GM21576 (cell line): Measurements from ENCODE around the gene PITPNM1.
"Not testable (repeated sequence)": the region's sequence is repeated elsewhere in the genome, so short reads cannot be mapped to it uniquely, and the experiment has no call there.

ENCODE experiments used
- ATAC-seq: cut with Tn5 transposase; IDR thresholded peaks from one replicate; pipeline ENCODE4 v1.9.1; 2021; ENCODE audit warnings: mild to moderate bottlenecking, moderate library complexity; ENCODE audit not compliant: unreplicated experiment

Gene PITPNM1

DNA sequence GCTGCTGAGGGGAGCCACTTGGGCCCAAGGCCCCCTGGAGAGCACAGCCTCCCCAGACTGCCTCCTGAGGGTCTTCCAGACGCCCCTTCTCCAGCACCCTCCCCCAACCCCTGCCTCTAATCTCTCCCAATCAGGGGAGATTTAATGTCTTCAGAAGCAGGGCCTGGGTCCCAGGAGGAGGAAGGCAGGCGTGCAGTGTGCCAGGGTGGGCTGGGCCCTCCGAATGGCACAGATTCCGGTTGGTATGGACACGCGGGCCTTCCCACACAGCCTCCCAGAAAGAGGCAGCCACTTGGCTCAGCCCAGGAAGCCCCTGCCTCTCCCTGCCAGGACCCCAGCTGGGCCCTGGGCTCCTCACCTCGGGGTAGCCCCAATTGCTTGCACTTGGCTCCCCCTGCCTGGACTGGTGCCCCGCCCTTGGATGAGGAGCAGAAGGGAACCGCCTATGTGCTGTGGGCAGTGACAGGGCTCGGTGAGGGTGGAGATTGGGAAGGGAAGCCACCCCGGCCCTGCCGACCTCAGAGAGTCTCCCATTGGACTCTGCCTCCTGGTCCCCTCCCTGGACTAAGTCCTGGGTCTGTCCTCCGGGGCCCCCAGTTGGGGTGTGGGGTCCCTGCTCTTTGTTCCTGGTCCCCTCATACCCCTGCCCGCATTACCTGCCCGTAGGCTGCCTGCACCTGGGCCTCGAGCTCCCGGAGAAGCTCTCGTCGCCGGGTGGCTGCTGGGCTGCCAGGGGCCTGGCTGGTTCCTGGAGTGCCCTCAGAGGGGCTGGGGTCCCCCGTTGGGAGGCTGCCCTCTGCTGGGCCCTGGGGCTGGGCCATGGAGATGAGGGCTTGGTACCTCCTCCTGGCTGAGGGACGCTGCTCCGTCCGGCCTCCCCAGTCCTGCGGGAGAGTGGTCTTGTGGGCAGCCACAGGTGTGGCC is 18.7 kb upstream of the PITPNM1 start:
- ATAC-seq = no peak

DNA sequence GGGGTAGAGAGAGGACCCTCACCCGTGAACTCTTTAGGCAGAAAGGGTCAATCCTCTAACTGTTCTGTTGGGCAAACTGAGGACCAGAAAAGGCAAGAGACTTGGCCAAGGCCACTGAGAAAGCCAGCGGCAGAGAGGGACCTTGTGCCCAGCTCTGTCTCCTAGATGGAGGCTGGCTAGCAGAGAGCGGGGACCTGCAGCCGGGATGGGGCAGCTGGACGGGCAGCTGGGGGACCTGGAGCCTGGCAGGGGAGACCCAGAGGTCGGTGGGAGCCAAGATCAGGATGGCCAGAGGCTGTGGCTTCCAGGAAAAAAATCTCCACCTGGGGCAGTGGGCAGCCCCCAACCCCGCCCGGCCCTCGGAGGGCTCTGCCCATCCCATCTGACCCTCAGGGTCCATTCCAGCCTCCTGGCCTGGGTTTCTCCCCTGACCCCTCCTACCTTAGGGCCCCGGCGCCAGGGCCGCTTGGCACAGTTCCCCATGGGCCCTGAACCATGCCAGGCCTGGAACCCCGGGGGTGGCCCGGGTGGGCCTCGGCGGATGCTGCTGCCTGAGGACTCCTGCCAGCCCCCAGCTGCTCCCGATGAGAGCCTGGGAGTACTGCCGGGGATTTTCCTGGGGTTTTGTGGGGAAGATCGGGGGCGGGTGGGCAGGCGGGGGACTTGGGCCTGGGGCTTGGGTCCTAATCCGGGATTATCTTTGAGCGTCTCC is 17.8 kb upstream of the PITPNM1 start, which contains the start of gene CABP2:
TSS of gene CABP2 (minus strand) at position 603 of the 712 bp plus-strand sequence. CDS start at position 483, 120 bp downstream.
- ATAC-seq = no peak

DNA sequence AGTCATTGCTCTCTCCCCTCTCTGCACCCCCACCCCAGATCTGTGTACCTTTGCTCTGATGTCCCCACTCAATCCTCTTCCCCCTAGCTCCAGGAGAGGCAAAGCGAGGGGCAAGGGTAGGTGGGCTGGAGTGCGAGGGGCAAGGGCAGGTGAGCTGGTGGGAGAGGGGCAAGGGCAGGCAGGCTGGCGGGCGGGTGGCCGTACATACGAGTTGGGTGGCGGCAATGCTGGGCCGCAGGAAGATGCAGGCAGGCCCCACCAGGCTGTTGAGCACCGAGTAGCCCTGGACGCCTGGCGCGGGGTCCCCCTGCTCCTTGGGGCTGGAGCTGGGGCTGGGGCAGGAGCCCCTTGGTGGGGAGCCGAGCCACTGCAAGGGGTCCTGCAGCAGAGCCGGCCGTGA is 17.2 kb upstream of the PITPNM1 start:
- no peak for ATAC-seq

DNA sequence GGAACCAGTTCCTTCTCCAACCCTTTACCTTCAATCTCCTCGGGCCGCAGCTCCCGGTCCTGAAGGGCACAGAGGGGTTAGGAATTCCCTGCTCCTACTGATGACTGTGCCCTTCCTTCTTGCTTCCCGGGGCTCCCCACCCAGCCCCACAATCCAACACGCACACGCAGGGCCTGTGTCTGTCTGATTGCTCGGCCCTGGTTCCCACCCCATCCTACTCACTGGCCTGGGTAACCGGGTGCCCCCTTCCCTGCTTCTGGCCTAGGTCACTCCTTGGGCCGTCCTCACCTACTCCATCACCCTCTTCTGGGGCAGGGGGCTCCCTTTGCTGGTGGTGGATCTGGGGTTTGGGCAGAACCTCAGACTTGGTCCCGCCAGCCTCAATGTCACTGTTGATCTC is 16.8 kb upstream of the PITPNM1 start:
- no peak for ATAC-seq

DNA sequence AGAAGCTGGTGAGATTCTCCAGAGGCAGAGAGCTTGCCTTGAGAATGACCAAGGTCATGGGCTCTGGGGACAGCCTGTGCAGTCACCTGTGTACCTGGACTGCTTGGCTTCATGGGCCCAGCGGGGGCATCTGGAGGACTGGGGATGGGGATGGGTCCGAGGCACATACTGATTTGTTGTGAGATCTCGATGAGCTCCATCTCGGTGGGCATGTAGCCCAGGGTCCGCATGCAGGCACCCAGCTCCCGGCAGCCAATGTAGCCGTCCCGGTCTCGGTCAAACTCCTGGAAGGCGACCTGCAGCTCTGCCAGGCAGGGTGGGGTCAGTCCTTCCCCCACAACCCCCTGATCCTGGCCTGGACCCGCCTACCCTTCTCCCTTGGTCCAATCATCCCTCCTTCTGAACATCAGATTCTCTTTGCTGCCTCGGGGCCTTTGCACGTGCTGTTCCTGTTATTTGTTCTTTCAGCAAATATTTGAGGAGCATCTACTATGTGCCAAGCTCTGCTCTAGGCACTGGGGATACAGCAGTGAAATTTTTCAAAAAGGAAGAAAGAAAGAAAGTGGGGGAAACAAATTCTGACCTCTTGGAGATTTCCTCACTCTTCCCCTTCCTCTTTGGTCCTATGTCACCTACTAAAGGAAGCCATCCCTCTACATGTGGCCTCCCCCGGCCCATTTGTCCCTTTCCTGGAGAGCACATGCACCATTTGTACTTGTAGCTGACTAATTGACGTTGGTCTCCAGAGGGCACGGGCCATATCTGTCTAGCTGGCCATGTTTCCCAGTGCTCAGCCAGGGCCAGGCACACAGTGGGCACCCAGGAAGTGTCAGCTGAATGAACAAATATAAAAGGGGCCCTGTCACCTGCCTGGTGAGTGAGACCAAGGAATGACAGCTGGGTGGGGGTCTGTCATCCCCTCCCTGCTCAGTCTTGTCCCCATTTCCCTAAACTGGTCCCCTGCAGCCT is 16.0 kb upstream of the PITPNM1 start:
- ATAC-seq = no peak

DNA sequence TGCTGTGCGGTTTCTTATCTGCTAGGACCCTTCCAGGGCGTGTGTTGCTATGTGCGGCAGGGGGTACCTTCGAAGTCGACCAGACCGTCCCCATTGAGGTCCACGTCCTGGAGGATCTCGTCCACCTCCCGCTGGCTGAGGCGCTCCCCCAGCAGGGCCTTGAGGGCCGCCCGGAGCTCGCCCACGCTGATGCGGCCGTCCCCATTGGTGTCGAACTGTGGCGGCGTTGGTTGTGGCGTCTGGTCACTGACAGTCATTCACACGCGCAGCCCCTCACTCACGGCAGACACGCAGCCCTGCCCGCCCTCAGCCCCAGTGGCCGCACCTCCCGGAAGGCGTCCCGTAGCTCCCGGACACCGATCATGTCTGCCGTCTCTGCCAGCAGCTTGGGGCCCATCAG is 14.6 kb upstream of the PITPNM1 start:
- no peak for ATAC-seq

DNA sequence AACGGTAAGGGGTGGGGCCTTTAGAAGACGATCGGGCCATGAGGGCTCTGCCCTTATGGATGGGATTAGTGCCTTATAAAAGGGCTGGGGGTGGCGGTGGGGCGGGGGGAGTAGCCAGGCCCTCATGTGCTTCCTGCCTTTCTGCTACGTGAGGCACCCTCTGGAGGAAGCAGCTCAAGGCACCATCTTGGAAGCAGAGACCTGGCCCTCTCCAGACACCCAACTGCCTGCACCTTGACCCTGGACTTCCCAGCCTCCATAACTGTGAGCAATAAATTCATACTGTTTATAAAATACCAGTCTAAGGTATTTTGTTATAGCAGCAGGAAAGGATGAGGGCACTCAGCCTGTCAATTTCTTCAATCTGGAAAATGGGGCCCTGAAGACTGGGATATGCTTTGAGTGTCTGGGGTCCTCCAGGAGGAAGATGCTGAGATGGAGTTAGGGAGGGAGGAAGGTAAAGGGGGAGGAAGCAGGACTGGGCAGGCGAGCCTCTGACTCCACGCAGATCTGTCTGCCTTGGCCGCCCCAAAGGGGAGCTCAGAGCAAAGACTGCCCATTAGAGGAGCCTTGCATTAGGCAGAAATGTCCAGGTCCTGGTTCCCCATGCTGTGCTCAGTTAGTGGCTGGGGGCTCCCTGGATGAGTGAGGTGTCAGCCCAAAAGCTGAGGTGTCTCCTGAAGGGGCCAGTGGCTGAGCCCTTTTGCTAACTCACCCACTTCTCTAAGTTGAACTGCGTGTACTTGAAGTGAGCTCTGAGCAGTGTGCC is 12.8 kb upstream of the PITPNM1 start:
- no peak for ATAC-seq

DNA sequence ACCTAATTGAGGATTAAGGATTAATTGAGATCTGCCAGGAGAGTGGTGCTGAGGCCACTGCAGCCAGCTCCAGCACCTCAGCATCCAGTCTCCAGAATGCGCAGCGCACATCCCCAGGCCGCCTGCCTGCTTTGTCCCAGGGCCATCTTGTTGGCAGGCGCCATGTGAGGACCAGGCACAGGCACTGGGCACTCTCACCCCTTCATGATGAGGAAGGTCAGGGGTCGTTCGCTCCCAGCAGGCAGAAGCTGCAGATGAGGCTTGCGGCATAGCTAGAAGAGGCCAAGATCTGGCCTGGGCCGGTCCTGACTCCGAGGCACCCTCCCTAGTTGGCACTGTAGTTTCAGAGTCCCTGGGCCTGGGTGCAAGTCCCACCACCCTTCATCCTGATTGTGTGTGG is 11.6 kb upstream of the PITPNM1 start:
- ATAC-seq = no peak

DNA sequence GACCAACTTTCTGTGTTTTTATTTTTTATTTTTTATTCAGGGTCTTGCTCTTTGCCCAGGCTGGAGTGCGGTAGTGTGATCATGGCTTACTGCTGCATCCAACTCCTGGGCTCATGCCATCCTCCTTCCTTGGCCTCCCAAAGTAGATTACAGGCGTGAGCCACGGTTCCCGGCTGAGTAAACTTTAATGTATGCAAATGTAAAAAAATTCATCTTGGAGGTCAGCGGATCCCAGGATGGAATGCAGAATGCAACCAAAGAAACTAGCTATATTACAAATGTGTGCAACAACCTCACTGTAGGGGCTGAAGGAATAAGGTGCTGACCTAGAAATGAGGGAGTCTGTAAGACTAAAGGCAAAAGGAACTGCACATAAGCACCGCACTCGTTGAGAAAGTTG is 9.0 kb upstream of the PITPNM1 start:
- ATAC-seq = no peak

DNA sequence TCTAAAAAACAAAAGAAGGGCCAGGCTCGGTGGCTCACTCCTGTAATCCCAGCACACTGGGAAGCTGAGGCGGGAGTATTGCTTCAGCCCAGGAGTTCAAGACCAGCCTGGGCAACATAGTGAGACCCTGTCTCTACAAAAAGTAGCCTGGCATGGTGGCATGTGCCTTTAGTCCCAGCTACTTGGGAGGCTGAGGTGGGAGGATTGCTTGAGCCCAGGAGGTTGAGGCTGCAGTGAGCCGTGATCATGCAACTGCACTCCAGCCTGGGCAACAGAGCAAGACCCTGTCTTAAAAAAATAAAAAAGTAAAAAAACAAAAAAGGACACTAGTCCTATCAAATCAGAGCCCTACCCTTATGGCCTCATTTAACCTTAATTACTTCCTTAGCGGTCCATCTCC is 6.4 kb upstream of the PITPNM1 start:
- not testable (repeated sequence) for ATAC-seq

DNA sequence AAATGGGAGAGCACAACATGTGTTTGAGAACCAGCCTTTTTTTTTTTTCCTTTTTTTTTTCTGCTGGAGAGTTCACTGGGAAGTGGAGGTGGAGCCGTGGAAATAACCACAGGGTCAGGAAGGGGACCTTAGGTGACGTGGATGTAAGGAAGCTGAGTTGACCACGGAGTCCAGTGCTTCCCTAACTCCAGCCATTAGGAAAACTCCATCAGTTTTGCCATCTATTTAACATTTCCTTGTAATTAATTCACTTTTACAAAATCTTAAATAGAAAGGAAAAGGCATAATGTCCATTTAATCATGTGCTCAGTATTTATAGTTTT is 4.8 kb upstream of the PITPNM1 start:
- no peak for ATAC-seq

DNA sequence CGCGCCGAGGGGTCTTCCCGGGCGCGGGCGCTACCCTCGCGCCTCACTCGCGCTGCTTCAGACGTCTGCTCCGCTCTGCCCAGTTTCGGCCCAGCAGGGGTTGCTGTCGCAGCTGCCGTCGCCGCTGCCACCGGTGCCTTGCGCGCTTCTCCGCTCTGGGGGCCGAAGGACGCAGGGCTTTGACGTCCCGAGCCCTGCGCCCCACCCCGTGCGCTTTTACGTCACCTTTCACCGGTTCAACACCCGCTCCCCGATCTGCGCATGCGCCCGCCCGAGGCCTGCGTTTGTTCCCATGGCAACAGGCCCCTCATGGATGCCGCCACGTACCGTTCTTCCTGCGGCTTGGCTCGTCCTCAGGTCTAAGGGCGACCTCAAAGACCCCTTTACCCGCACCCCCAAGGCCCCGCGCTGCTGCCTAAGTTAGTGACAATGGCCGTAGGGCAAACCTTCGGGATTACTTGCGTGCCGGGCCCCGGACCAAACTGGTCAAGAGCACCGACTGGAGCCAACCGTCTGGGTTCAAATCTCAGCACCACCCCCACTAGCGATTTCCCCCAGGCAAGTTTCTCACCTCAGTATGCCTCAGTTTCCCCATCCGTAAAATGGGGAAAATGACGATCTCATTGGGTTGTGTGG is 3.4 kb upstream of the PITPNM1 start:
- ATAC-seq = peak; percentile 35

DNA sequence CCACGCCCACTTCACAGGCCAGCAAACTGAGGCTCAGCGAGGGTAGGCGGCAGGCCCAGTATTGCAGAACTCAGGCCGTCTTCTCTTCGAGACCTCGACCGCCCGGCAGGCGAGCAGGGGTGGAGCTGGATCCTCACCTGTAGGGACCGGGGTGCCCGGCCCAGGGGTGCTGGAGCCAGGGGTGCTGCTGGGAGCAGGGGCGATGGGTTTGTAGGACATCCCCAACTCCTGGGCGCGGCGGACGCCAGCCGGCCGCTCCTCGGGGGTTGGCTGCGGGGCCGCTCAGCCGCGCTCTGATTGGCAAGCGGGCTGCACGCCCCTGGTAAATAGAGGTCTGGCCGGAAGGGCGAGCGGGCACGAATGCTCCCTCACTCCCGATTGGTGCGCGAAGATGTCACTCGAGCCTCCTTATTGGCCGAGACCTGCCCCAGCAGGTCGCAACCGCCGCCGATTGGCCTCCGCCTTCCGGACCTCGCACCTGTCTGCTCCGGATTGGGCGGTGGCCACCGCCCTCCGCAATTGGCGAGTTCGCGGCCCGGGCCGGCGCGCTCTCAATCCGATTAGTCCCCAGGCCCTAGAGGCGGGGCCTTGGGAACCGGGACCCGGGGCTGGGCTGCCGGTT is 2.8 kb upstream of the PITPNM1 start, which contains the start of gene CDK2AP2:
TSS of gene CDK2AP2 (minus strand) at position 299 of the 622 bp plus-strand sequence. CDS start at position 219, 80 bp downstream.
- peak; percentile 66 for ATAC-seq

DNA sequence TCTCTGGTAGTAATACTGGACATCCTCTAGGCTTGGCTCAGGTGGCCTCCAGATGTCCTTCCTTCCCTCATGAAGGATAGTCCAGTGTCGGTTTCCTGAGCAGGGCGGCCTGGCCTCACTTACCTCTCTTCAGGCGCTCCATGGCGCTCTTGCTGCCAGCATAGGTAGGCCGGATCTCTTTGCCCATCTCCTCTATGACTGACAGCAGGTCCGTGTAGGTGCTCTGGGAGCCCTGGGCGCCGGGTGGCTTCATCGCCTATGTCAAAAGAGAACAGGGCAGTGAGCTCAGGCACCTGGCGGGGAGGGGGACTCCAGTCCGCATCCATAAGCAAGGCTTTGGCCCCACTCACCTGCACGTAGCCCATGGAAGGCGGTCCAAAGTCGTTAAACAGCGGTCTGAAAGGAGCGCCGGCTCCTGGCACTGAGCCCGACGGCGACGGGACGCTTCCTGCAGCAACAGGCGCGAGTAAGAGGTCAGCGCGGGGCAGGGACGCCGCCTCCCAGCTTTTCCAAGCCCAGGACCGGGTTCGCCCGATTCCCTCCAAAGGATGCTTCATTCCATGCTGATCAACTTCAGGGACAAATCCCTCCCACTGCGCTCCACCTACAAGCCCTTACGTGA is 2.2 kb upstream of the PITPNM1 start:
- no peak for ATAC-seq

DNA sequence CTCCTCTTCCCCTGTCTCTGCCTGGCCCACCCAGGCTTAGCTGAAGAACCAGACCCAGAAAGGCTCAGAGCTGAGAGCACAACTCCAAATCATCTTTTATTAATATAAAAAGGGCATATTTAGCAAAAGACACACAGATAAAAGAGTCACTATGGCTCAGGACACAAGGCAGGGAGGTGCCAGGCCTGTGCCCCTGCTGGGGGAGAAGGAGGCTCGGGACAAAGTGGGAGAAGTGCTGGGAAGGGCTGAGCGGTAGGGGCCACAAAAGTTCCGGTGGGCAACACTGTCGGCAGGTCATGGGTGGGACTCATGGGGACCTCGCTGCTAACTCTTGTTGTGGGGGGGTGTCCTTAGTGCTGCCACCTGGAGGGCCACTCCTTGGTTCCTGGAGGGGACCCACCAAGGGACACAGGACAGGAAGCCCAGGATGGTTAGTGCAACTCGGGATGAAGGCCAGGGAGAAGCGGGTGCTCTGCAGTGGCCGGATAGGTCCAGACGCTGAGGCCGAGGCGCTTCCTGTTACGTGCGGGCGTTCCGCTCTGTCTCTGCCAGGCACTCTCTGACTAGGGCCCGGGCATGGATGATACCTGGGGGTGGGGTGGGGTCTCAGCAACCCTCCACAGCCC is 1.4 kb upstream of the PITPNM1 start:
- ATAC-seq = no peak

DNA sequence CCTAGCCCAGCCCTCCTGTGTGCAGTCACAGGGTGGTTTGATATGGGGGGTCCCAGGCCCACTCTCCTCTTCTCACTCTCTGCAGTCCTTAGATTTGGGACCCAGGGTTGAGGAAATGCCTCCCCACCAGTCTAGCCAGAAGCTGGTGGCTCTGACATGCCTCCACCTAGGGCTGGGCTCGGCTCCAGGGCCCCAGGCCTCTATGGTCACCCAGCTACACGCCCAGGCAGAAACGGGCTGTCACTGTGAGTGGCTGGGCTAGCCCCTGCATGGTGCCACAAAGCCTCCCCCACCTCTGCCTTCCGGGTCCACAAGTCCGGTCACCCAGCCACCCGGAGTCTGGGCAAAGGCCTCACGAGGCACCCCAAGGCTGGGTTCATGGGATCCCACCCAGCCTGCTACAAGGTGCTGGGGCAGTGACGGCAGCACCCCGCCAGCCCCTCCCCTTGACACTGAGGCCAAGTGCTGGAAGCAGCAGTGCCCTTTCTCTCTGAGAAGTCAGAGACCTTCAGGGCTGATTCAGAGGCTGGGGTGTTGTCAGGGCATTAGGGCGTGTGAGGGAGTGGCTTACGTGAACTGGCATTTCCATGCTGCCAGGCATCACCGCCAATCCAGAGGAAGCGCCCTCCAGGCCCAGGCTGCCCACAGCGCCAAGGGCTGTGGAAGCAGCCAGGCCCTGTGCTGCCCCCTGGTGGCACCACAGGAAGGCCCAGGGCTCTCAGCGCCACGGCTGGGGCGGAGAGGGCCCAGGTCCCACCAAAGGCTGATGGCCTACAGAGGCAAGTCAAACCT is 638 bp upstream of the PITPNM1 start:
- no peak for ATAC-seq
